Activated CD4-positive, alpha-beta T cell treated with anti-CD3 and anti-CD28 coated beads for 36 hours (primary cell): ENCODE results near the gene LPGAT1. TPM values are rescaled to one million over a fixed set of nuclear protein-coding genes. Genes with fewer than 3 reads are reported as not detected.

ENCODE experiments used
- ATAC-seq: fragments of 200-7000 bp; cut with Tn5 transposase; one replicate; pipeline ENCODE4 v1.10.0; 2021; ENCODE audit warnings: mild to moderate bottlenecking, moderate library complexity
- CTCF ChIA-PET: fragments of 350-600 bp; sonication (Branson Sonifier 250); formaldehyde crosslinking; loops from one replicate; lab custom pipeline; 2021; ENCODE audit warnings: antibody characterized with exemption; lab: Charles Lee
- POLR2A ChIA-PET: fragments of 350-600 bp; sonication (Branson Sonifier 250); formaldehyde crosslinking; loops from one replicate; lab custom pipeline; 2021; ENCODE audit warnings: antibody characterized with exemption, inconsistent platforms; lab: Charles Lee
- DNase-seq: peaks from one replicate; pipeline ENCODE4 v3.0.0-alpha.2; 2020
- H3K27ac Mint-ChIP-seq: one replicate; pipeline ENCODE4 v1.8.0; 2021; ENCODE audit warnings: mixed read lengths
- H3K27me3 Mint-ChIP-seq: one replicate; pipeline ENCODE4 v1.8.0; 2021; ENCODE audit warnings: mixed read lengths
- H3K36me3 Mint-ChIP-seq: one replicate; pipeline ENCODE4 v1.8.0; 2021; ENCODE audit warnings: low read depth, mixed read lengths
- H3K4me1 Mint-ChIP-seq: one replicate; pipeline ENCODE4 v1.8.0; 2021; ENCODE audit warnings: mixed read lengths
- H3K4me3 Mint-ChIP-seq: one replicate; pipeline ENCODE4 v1.8.0; 2021; ENCODE audit warnings: mild to moderate bottlenecking, moderate library complexity, mixed read lengths
- H3K9me3 Mint-ChIP-seq: one replicate; pipeline ENCODE4 v1.8.0; 2021; ENCODE audit warnings: low read depth, mixed read lengths
- intact Hi-C, 2 experiments: fragments of 100-400 bp; cut with DNase I in 1 of 2; cut with micrococcal nuclease in 1 of 2; formaldehyde crosslinking; loops; one replicate each; pipeline versions ENCODE4 v1.14.2 to v1.15.1; 2022 to 2024; cut with DNase I, micrococcal nuclease
- total RNA-seq, 2 experiments: library from RNA; stranded (reverse); gene quantifications; one replicate each; pipeline ENCODE4 v1.2.3, GENCODE V29; 2021

Gene LPGAT1
- total RNA-seq, 2 experiments from 2014 or later: 21.7 to 24.9 TPM

- no peaks in the 10 kb centered on the region for H3K9me3 Mint-ChIP-seq
- H3K4me1 Mint-ChIP-seq: peaks cover 29% of the 10 kb centered on the region
- H3K27ac Mint-ChIP-seq: no peak overlapping the region
- no peaks in the 10 kb centered on the region for H3K27me3 Mint-ChIP-seq
- ATAC-seq (no peak), DNase-seq (no peak)
- intact Hi-C loops: no loop called here
- POLR2A ChIA-PET: interaction anchor here (0.7 kb wide), 1 partner anchor 1251 kb away, joined by 3 read pairs; no protein-coding TSS in a partner anchor
- CTCF ChIA-PET: interaction anchor here (0.6 to 1.3 kb wide), 3 partner anchors 12 to 824 kb away, joined by 3 to 4 read pairs (median 3); no protein-coding TSS in a partner anchor
- H3K36me3 Mint-ChIP-seq: no peaks in the 10 kb centered on the region
- no peak overlapping the region for H3K4me3 Mint-ChIP-seq
Measured at GRCh38 chr1:211742272-211742671, 88.3 kb downstream of the LPGAT1 start.

GRCh38 chr1:211741788-211742187 lies 88.8 kb downstream of the LPGAT1 start:
- ChIA-PET CTCF (interaction anchor here (0.6 to 1.3 kb wide), 5 partner anchors 11 to 825 kb away, joined by 3 to 4 read pairs (median 3); no protein-coding TSS in a partner anchor), POLR2A (interaction anchor here (0.7 kb wide), 1 partner anchor 1251 kb away, joined by 3 read pairs; no protein-coding TSS in a partner anchor)
- ATAC-seq (no peak), DNase-seq (no peak)
- peaks cover 30% of the 10 kb centered on the region for H3K4me1 Mint-ChIP-seq
- no peaks in the 10 kb centered on the region for H3K9me3 Mint-ChIP-seq
- H3K27me3 Mint-ChIP-seq: no peaks in the 10 kb centered on the region
- intact Hi-C loops: no loop called here
- no peak overlapping the region for H3K27ac Mint-ChIP-seq
- no peaks in the 10 kb centered on the region for H3K36me3 Mint-ChIP-seq
- no peak overlapping the region for H3K4me3 Mint-ChIP-seq

- H3K4me3 Mint-ChIP-seq: no peak overlapping the region
- no peak for ATAC-seq
- no peaks in the 10 kb centered on the region for H3K36me3 Mint-ChIP-seq
- peaks cover 30% of the 10 kb centered on the region for H3K4me1 Mint-ChIP-seq
- H3K9me3 Mint-ChIP-seq: no peaks in the 10 kb centered on the region
- intact Hi-C loops: no loop called here
- no peaks in the 10 kb centered on the region for H3K27me3 Mint-ChIP-seq
- POLR2A ChIA-PET: no interaction called here
- no peak overlapping the region for H3K27ac Mint-ChIP-seq
- CTCF ChIA-PET: interaction anchor here (0.6 to 1.3 kb wide), 2 partner anchors 11 to 48 kb away, joined by 3 read pairs; no protein-coding TSS in a partner anchor
- DNase-seq: peak; percentile 13
Measured at GRCh38 chr1:211741116-211741515, 89.4 kb downstream of the LPGAT1 start.

GRCh38 chr1:211739671-211740411 lies 90.7 kb downstream of the LPGAT1 start:
- POLR2A ChIA-PET: no interaction called here
- Mint-ChIP-seq H3K4me3 (no peak overlapping the region), H3K36me3 (no peaks in the 10 kb centered on the region), H3K27me3 (no peaks in the 10 kb centered on the region), H3K9me3 (no peaks in the 10 kb centered on the region), H3K4me1 (peaks cover 30% of the 10 kb centered on the region), H3K27ac (no peak overlapping the region)
- DNase-seq: no peak
- CTCF ChIA-PET: no interaction called here
- ATAC-seq: peak; percentile 31
- intact Hi-C loops: no loop called here

DNA sequence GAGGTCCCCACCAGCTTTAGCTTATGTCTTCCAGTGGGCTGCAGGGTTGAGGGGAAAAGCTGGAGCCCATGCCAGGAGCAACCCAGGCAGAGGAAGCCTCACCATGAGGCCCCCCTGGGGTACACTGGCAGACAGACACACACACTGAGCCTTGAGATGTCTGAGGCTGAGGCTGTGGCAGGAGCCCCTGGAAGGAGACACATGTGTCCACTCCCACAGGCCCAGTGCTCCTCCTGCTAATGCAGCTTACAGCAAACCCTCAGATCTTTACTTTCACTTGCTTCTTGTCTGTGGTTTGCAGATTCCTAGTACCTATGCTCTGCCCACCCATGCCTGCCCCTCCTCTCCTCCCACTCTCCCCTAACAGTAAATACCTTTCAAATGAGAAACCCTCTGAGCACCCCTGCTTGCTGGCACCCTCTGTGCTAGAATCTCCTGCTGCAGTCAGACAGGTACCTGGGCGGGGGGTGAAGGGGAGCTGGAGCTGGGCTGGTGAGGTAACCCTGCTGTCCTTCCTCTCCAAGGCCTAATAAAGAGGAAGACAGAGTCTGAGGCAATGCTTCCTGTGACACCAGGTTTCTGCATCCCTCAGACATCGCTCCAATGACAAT lies 91.8 kb downstream of the LPGAT1 start:
- H3K9me3 Mint-ChIP-seq: no peaks in the 10 kb centered on the region
- intact Hi-C loops: no loop called here
- ChIA-PET POLR2A (no interaction called here), CTCF (no interaction called here)
- H3K27me3 Mint-ChIP-seq: no peaks in the 10 kb centered on the region
- DNase-seq (peak; percentile 38), ATAC-seq (peak; percentile 74)
- peak overlapping the region; percentile 33 for H3K27ac Mint-ChIP-seq
- no peak overlapping the region for H3K4me3 Mint-ChIP-seq
- peaks cover 30% of the 10 kb centered on the region for H3K4me1 Mint-ChIP-seq
- H3K36me3 Mint-ChIP-seq: no peaks in the 10 kb centered on the region

DNA sequence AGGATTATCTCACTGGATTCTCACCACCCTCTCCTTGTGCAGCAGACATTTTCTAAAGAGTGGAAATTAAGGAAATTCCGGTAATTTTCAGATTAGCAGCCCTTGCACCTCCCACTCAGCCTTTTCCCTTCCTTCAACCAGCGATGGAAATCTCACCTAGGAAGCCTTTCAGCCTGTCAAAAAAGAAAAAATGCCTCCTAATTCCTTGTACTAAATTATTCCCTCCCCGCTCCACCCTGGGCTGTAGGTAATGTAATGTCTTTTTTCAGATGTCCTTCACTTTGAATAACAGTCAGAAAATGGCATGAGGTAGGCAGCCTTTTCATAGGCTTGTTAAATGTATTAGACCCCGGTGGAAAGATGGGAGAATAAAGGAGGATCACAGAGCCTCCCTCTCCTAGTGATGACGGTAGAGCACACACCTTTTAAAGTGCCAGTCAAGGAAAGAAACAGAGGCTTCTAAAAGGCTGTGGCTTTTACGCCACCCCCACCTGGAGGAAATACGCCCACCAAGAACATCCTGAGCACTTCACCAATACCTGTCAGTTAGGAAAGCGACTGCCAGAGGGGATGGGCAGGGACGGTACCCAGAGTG lies 92.4 kb downstream of the LPGAT1 start:
- no peaks in the 10 kb centered on the region for H3K36me3 Mint-ChIP-seq
- H3K4me3 Mint-ChIP-seq: no peak overlapping the region
- intact Hi-C loops: no loop called here
- ChIA-PET POLR2A (no interaction called here), CTCF (no interaction called here)
- H3K4me1 Mint-ChIP-seq: peaks cover 30% of the 10 kb centered on the region
- no peaks in the 10 kb centered on the region for H3K27me3 Mint-ChIP-seq
- peak overlapping the region; percentile 16 for H3K27ac Mint-ChIP-seq
- DNase-seq (no peak), ATAC-seq (peak; percentile 33)
- H3K9me3 Mint-ChIP-seq: no peaks in the 10 kb centered on the region

DNA sequence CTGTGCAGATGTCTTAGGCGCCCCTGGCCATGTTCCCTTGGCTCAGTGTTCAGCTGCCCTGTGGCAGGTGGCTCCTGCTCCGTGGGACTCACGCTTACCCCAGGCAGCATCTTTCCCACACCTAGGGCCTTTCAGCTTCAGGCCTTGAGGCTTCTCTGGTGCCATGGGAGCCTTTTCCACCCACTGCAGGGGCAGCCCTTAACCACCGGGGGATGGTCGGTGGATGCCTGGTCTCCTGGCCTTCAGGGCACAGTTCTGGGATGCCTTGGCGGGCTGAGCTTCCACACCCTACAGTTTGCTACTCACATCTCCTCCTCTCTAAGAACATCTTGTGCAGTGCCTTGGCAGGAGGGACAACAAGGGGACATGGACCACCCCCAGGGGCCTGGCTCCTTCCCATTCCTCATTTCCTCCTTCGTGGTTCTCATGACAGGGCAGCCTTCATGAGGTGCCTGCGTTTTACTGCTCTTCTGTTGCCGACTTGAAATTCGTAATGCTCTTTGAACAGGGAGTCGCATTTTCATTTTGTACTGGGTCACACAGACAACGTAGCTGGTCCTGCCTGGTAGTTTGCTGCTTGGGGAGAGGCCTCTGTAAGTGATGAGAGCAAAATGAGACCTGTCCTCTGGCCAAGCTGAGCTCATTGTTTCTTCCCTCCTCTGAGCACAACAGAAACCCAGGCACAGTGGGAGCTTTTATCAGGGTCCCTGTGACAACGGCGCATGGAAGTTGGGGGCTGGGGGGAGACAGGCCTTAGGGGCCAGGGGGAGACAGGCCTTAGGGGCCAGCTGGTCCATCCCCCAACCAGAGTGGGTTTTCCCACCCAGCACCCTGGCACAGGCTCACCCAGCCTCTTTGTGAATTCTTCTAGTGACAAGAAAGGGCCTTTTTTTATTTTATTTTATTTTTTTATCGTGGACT lies 93.2 kb downstream of the LPGAT1 start:
- H3K4me1 Mint-ChIP-seq: peaks cover 30% of the 10 kb centered on the region
- no peaks in the 10 kb centered on the region for H3K9me3 Mint-ChIP-seq
- no peaks in the 10 kb centered on the region for H3K36me3 Mint-ChIP-seq
- no peak overlapping the region for H3K4me3 Mint-ChIP-seq
- intact Hi-C loops: no loop called here
- H3K27me3 Mint-ChIP-seq: no peaks in the 10 kb centered on the region
- DNase-seq (no peak), ATAC-seq (no peak)
- no peak overlapping the region for H3K27ac Mint-ChIP-seq
- CTCF ChIA-PET: interaction anchor here (0.5 to 1.0 kb wide), 3 partner anchors 10 to 297 kb away, joined by 3 to 4 read pairs (median 3); no protein-coding TSS in a partner anchor
- POLR2A ChIA-PET: no interaction called here

- intact Hi-C loops: no loop called here
- no peak for DNase-seq
- CTCF ChIA-PET: interaction anchor here (1.0 to 1.2 kb wide), 5 partner anchors 11 to 52 kb away, joined by 3 to 4 read pairs (median 3); no protein-coding TSS in a partner anchor
- H3K4me3 Mint-ChIP-seq: no peak overlapping the region
- no peaks in the 10 kb centered on the region for H3K27me3 Mint-ChIP-seq
- POLR2A ChIA-PET: no interaction called here
- no peaks in the 10 kb centered on the region for H3K9me3 Mint-ChIP-seq
- H3K27ac Mint-ChIP-seq: no peak overlapping the region
- H3K4me1 Mint-ChIP-seq: peaks cover 30% of the 10 kb centered on the region
- H3K36me3 Mint-ChIP-seq: no peaks in the 10 kb centered on the region
- ATAC-seq: no peak
Measured at GRCh38 chr1:211736351-211736915, 94.1 kb downstream of the LPGAT1 start.

- Mint-ChIP-seq H3K36me3 (no peaks in the 10 kb centered on the region), H3K27ac (no peak overlapping the region), H3K4me3 (no peak overlapping the region), H3K27me3 (no peaks in the 10 kb centered on the region), H3K9me3 (no peaks in the 10 kb centered on the region), H3K4me1 (peaks cover 30% of the 10 kb centered on the region)
- ChIA-PET CTCF (interaction anchor here (1.0 to 1.2 kb wide), 4 partner anchors 27 to 55 kb away, joined by 3 to 4 read pairs (median 4); no protein-coding TSS in a partner anchor), POLR2A (no interaction called here)
- DNase-seq: no peak
- ATAC-seq: no peak
- intact Hi-C loops: no loop called here
Measured at GRCh38 chr1:211735208-211736170, 95.1 kb downstream of the LPGAT1 start.

DNA sequence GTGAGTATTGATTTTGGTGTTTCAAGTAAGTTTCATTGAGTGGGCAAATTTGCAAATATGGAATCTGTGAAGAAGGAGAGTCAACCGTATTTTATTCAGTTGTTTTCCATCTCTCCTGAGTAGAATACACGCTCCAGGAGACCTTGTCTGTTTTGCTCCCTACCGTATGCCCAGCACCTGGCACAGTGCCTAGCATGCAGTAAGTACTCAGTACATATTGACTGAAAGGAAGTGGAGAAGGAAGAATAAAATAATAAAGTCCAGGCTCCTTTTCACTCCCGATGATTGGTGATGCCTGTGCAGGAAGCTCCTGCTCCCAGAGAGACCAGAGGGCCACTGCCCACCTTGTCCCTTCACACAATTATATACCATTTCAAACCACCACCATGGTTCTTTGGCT lies 95.8 kb downstream of the LPGAT1 start:
- no peaks in the 10 kb centered on the region for H3K9me3 Mint-ChIP-seq
- no peak overlapping the region for H3K4me3 Mint-ChIP-seq
- no peaks in the 10 kb centered on the region for H3K27me3 Mint-ChIP-seq
- POLR2A ChIA-PET: no interaction called here
- CTCF ChIA-PET: interaction anchor here (0.6 to 1.1 kb wide), 2 partner anchors 54 to 1016 kb away, joined by 3 to 4 read pairs; no protein-coding TSS in a partner anchor
- peaks cover 25% of the 10 kb centered on the region for H3K4me1 Mint-ChIP-seq
- H3K36me3 Mint-ChIP-seq: no peaks in the 10 kb centered on the region
- intact Hi-C loops: no loop called here
- no peak overlapping the region for H3K27ac Mint-ChIP-seq
- DNase-seq (no peak), ATAC-seq (no peak)
